WTC11 (cell line): ENCODE data around the gene ACOXL.

Experiments used
- CTCF ChIP-seq: fragments of 200-600 bp; IDR thresholded peaks from 2 replicates; pipeline ENCODE4 v1.8.0; 2022; ENCODE audit warnings: antibody characterized with exemption
- GABPB1 ChIP-seq: sonication (generic); formaldehyde crosslinking; IDR thresholded peaks from 2 replicates; pipeline ENCODE4 v1.8.1; 2023; ENCODE audit warnings: mild to moderate bottlenecking, missing genetic modification reagents
- MAX ChIP-seq: sonication (generic); formaldehyde crosslinking; IDR thresholded peaks from 2 replicates; pipeline ENCODE4 v1.8.0; 2022; ENCODE audit warnings: mild to moderate bottlenecking, missing genetic modification reagents
- TEAD4 ChIP-seq: sonication (generic); formaldehyde crosslinking; IDR thresholded peaks from 2 replicates; pipeline ENCODE4 v1.8.0; 2022; ENCODE audit warnings: mild to moderate bottlenecking, missing genetic modification reagents
- ZNF281 ChIP-seq: sonication (generic); formaldehyde crosslinking; IDR thresholded peaks from 2 replicates; pipeline ENCODE4 v1.8.0; 2023; ENCODE audit warnings: mild to moderate bottlenecking, missing genetic modification reagents
- TF ChIP-seq, protein P1 (sequence below): fragments of 250-450 bp; sonication (Bioruptor Pico); IDR thresholded peaks from 2 replicates; pipeline ENCODE4 v1.9.0; 2021; ENCODE audit warnings: moderate library complexity, mild to moderate bottlenecking, inconsistent platforms, borderline replicate concordance

DNA sequence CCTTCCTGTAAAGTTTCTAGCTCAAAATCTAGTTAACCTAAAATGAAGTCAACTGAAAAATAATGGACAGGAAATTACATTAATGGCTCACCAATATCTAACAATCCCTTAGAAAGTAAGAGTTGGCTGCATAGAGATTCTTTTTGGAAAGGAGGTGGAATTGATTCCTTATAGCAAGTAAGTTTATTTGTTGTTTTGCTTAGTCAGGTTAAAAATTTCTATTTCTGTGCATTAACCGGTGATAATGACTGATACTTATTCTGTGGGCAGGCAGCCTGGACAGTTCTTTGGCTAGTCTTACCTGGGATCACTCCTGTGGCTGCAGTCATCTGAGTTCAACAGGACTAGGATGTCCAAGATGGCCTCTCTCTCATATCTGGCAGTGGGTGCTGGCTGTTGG lies 381.5 kb downstream of the ACOXL start:
- TF ChIP-seq CTCF (no peak), ZNF281 (CRISPR knock-in tag) (no peak), GABPB1 (CRISPR knock-in tag) (no peak), TEAD4 (CRISPR knock-in tag) (no peak), MAX (CRISPR knock-in tag) (no peak)
- TF ChIP-seq, protein P1, sequence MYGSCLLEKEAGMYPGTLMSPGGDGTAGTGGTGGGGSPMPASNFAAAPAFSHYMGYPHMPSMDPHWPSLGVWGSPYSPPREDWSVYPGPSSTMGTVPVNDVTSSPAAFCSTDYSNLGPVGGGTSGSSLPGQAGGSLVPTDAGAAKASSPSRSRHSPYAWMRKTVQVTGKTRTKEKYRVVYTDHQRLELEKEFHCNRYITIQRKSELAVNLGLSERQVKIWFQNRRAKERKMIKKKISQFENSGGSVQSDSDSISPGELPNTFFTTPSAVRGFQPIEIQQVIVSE (CRISPR knock-in tag) = no peak
